Measurements from ENCODE around the gene MEGF6. TPM values are rescaled to one million over a fixed set of nuclear protein-coding genes. Genes with fewer than 3 reads are reported as not detected.

The MEGF6 gene
- total and polyA plus RNA-seq, 2 of the 8 experiments (the other 6 are each of a cell fraction or from before 2014, with no cell fraction given), result 4.1 to 14.8 TPM

GRCh38 chr1:3654549-3655281 lies 43.4 kb upstream of the MEGF6 start:
- Histone ChIP-seq H4K8ac (ENCODE audit: extremely low read depth, insufficient read depth, low read length) (no peak overlapping the region), H3K4me3 (ENCODE audit: extremely low read depth in 1 of 4, insufficient read depth in 2 of 4, low read depth in 3 of 4, low read length in 4 of 4) (no peak overlapping the region), H3K79me2 (ENCODE audit: control insufficient read depth in 1 of 2, insufficient read depth in 2 of 2, low read length in 2 of 2) (no peaks in the 10 kb centered on the region), H3K36me3 (ENCODE audit: control insufficient read depth in 2 of 4, insufficient read depth in 4 of 4, low read length in 3 of 4) (peaks cover 0 to 9% (median 0%) of the 10 kb centered on the region in 4 experiments; a peak in 1 of 8 replicates), H3K18ac (ENCODE audit: extremely low read depth, low read length) (no peak overlapping the region), H3K14ac (ENCODE audit: insufficient read length) (no peak overlapping the region), H3K4ac (replicated peaks; ENCODE audit: insufficient read length, low read depth, low read length) (no peak overlapping the region), H4K20me1 (replicated peaks in 1 of 2; ENCODE audit: control insufficient read depth in 1 of 2, insufficient read depth in 2 of 2, low read length in 2 of 2) (peaks cover 0 to 2% of the 10 kb centered on the region in 2 experiments), H2BK12ac (ENCODE audit: low read depth, low read length) (no peak overlapping the region), H3K4me2 (ENCODE audit: insufficient read depth in 1 of 2, low read depth in 2 of 2, low read length in 2 of 2) (no peak overlapping the region), H2BK5ac (ENCODE audit: low read depth, low read length) (no peak overlapping the region), H2AFZ (ENCODE audit: low read length) (no peak overlapping the region), H3K27ac (ENCODE audit: low read depth, low read length) (no peak overlapping the region), H2BK120ac (replicated peaks; ENCODE audit: low read depth, low read length) (no peak overlapping the region), H4K91ac (replicated peaks; ENCODE audit: insufficient read length, low read length) (no peak overlapping the region), H2BK20ac (ENCODE audit: low read length) (no peak overlapping the region), H4K5ac (ENCODE audit: insufficient read length, low read depth, low read length) (no peak overlapping the region), H2AK5ac (ENCODE audit: low read depth, low read length) (no peak overlapping the region), H3K9me3 (ENCODE audit: insufficient read depth in 2 of 2, low read depth in 1 of 2, low read length in 1 of 2) (no peaks in the 10 kb centered on the region), H3K56ac (replicated peaks; ENCODE audit: insufficient read length, low read depth, low read length) (no peak overlapping the region), H3K9ac (replicated peaks in 1 of 4; ENCODE audit: extremely low read depth in 1 of 4, low read depth in 3 of 4, low read length in 3 of 4) (no peak overlapping the region), H3K4me1 (replicated peaks in 1 of 4; ENCODE audit: control insufficient read depth in 3 of 4, insufficient read depth in 4 of 4, low read length in 3 of 4) (peaks cover 0 to 15% (median 6%) of the 10 kb centered on the region in 4 experiments; a peak in 6 of 7 replicates), H3K27me3 (replicated peaks in 1 of 4; ENCODE audit: control insufficient read depth in 3 of 4, extremely low read depth in 1 of 4, insufficient read depth in 3 of 4, low read length in 3 of 4) (peaks cover 46 to 70% (median 66%) of the 10 kb centered on the region in 4 experiments), H3K23me2 (ENCODE audit: low read depth, low read length) (peaks cover 18% of the 10 kb centered on the region; the same call in 1 of the 2 replicates), H2BK15ac (ENCODE audit: low read length) (no peak overlapping the region), H3K23ac (ENCODE audit: insufficient read length) (no peak overlapping the region), H3K79me1 (ENCODE audit: low read depth, low read length) (no peaks in the 10 kb centered on the region)
- CTCF ChIA-PET (ENCODE audit: partially characterized antibody), result interaction anchor here (0.7 to 2.5 kb wide), 7 partner anchors 9 to 136 kb away, joined by 3 to 10 read pairs (median 4); no protein-coding TSS in a partner anchor
- TF ChIP-seq SAP30 (IDR thresholded peaks at IDR 0.05; ENCODE audit: insufficient read depth, insufficient replicate concordance, low read length) (no peak), TEAD4 (IDR thresholded peaks at IDR 0.05; ENCODE audit: low read depth, low read length) (no peak), CTCF (IDR thresholded peaks at IDR 0.05; ENCODE audit: control extremely low read depth in 1 of 3, insufficient read depth in 1 of 3, low read depth in 1 of 3, low read length in 3 of 3) (no peak)
- no peak for DNase-seq (ENCODE audit: low read depth in 1 of 2, low spot score in 2 of 2)
- 84% methylated on average over 20 of the region's 22 CpGs; no CpG with 5 or more reads in 1 of the 2 experiments for WGBS, 2 experiments (ENCODE audit: extremely low coverage in 1 of 2, insufficient coverage in 1 of 2, insufficient read length in 1 of 2, insufficient replicate concordance in 2 of 2, low coverage in 1 of 2, low lambda C conversion rate in 2 of 2, missing lambda C conversion rate in 1 of 2)
- FAIRE-seq, result no peak
- POLR2A ChIA-PET (ENCODE audit: partially characterized antibody), result no interaction called here

Data from H1 (cell line).